ENCODE data around the gene TUSC2. TPM values are rescaled to one million over a fixed set of nuclear protein-coding genes. Genes with fewer than 3 reads are reported as not detected.

Gene TUSC2
- total RNA-seq, 1 donor from 2014 or later: 41.4 TPM

GRCh38 chr3:50359760-50360110 lies 31.7 kb upstream of the TUSC2 start:
- H3K27ac Mint-ChIP-seq (ENCODE audit: unreplicated experiment): peak overlapping the region; percentile 62
- H3K36me3 Mint-ChIP-seq (ENCODE audit: low read depth, unreplicated experiment): peaks cover 10% of the 10 kb centered on the region
- H3K4me2 ChIP-seq (ENCODE audit: low read length): peak overlapping the region; percentile 98
- H2AFZ ChIP-seq (ENCODE audit: low read depth, low read length): peak overlapping the region; percentile 79
- DNase-seq (ENCODE audit: low read depth): no peak
- peaks cover 22% of the 10 kb centered on the region for H3K4me1 Mint-ChIP-seq (ENCODE audit: low read depth, unreplicated experiment)
- H3K36me3 ChIP-seq (ENCODE audit: insufficient read depth, low read length): no peaks in the 10 kb centered on the region
- H4K20me1 ChIP-seq (ENCODE audit: insufficient read depth, low read length): peaks cover 40% of the 10 kb centered on the region
- no peak overlapping the region for H3K27ac ChIP-seq (ENCODE audit: low read depth, low read length)
- H3K9ac ChIP-seq (ENCODE audit: low read length): peak overlapping the region; percentile 94
- peaks cover 47% of the 10 kb centered on the region for H3K79me2 ChIP-seq (ENCODE audit: insufficient read depth, low read length)
- H3K4me3 Mint-ChIP-seq (ENCODE audit: unreplicated experiment): peak overlapping the region; percentile 90
- TF ChIP-seq CTCF (IDR thresholded peaks at IDR 0.05; ENCODE audit: insufficient read depth, low read depth, low read length): no peak
- TF ChIP-seq EZH2 (IDR thresholded peaks at IDR 0.05; ENCODE audit: insufficient read depth, low read length): no peak
- H3K9me3 Mint-ChIP-seq (ENCODE audit: unreplicated experiment): no peaks in the 10 kb centered on the region
- H3K27me3 ChIP-seq (ENCODE audit: insufficient read depth, low read length): no peaks in the 10 kb centered on the region
- H3K4me1 ChIP-seq (ENCODE audit: insufficient read depth, low read length): peaks cover 35% of the 10 kb centered on the region
- peak overlapping the region; percentile 73 for H3K4me3 ChIP-seq (ENCODE audit: insufficient read depth, low read depth, low read length)
- H3K27me3 Mint-ChIP-seq (ENCODE audit: low read depth, unreplicated experiment): peaks cover 4% of the 10 kb centered on the region
- no peaks in the 10 kb centered on the region for H3K9me3 ChIP-seq (ENCODE audit: insufficient read depth, low read depth, low read length)
- FAIRE-seq: no peak

GRCh38 chr3:50358911-50359759 lies 31.1 kb upstream of the TUSC2 start, which contains the start of gene TMEM115:
TMEM115 (minus strand) TSS chr3:50359521; CDS start chr3:50359063, 458 bp downstream.
- Histone ChIP-seq H3K9me3 (ENCODE audit: insufficient read depth, low read depth, low read length) (no peaks in the 10 kb centered on the region), H3K4me2 (ENCODE audit: low read length) (peak within 1 kb of the TSS; percentile 98), H3K9ac (ENCODE audit: low read length) (peak within 1 kb of the TSS; percentile 94), H3K4me1 (ENCODE audit: insufficient read depth, low read length) (peaks cover 35% of the 10 kb centered on the region), H3K27ac (ENCODE audit: low read depth, low read length) (peak within 1 kb of the TSS; percentile 81), H2AFZ (ENCODE audit: low read depth, low read length) (peak within 1 kb of the TSS; percentile 88), H3K4me3 (ENCODE audit: insufficient read depth, low read depth, low read length) (peak within 1 kb of the TSS; percentile 73), H4K20me1 (ENCODE audit: insufficient read depth, low read length) (peaks cover 46% of the 10 kb centered on the region), H3K27me3 (ENCODE audit: insufficient read depth, low read length) (no peaks in the 10 kb centered on the region), H3K79me2 (ENCODE audit: insufficient read depth, low read length) (peaks cover 51% of the 10 kb centered on the region), H3K36me3 (ENCODE audit: insufficient read depth, low read length) (peaks cover 2% of the 10 kb centered on the region)
- DNase-seq (ENCODE audit: low read depth) (peak; percentile 98), FAIRE-seq (peak; percentile 93)
- Mint-ChIP-seq H3K4me1 (ENCODE audit: low read depth, unreplicated experiment) (peaks cover 22% of the 10 kb centered on the region), H3K27ac (ENCODE audit: unreplicated experiment) (peak within 1 kb of the TSS; percentile 87), H3K4me3 (ENCODE audit: unreplicated experiment) (peak within 1 kb of the TSS; percentile 90), H3K27me3 (ENCODE audit: low read depth, unreplicated experiment) (peaks cover 4% of the 10 kb centered on the region), H3K36me3 (ENCODE audit: low read depth, unreplicated experiment) (peaks cover 13% of the 10 kb centered on the region), H3K9me3 (ENCODE audit: unreplicated experiment) (no peaks in the 10 kb centered on the region)
- TF ChIP-seq EZH2 (IDR thresholded peaks at IDR 0.05; ENCODE audit: insufficient read depth, low read length): no peak
- no peak for TF ChIP-seq CTCF (IDR thresholded peaks at IDR 0.05; ENCODE audit: insufficient read depth, low read depth, low read length)
